ENCODE measurements around the gene TGFBR3L.

The TGFBR3L gene

GRCh38 chr19:7903244-7904073 is 11.2 kb upstream of the TGFBR3L start, which contains the start of gene MAP2K7:
Gene MAP2K7, plus strand, starts transcription at chr19:7903877. Its CDS starts 68 bp downstream, at chr19:7903945.
- peaks cover 0 to 18% (median 9%) of the 10 kb centered on the region in 5 donors for H3K36me3 ChIP-seq (ENCODE audit: control insufficient read depth in 5 of 5, insufficient read depth in 5 of 5, low read length in 5 of 5)
- H3K9ac ChIP-seq (ENCODE audit: low read length in 5 of 5) = peak within 1 kb of the TSS; percentile 52 to 91 (median 84)
- H3K4me1 ChIP-seq (ENCODE audit: control insufficient read depth in 5 of 5, insufficient read depth in 5 of 5, low read length in 5 of 5) = peaks cover 8 to 36% (median 35%) of the 10 kb centered on the region in 5 donors
- no peaks in the 10 kb centered on the region for H3K9me3 ChIP-seq (ENCODE audit: control insufficient read depth in 5 of 5, low read length in 5 of 5)
- peak within 1 kb of the TSS; percentile 62 for H3K27ac ChIP-seq (ENCODE audit: low read depth, low read length)
- peaks cover 0 to 11% (median 0%) of the 10 kb centered on the region in 5 donors for H3K27me3 ChIP-seq (ENCODE audit: control insufficient read depth in 5 of 5, insufficient read depth in 4 of 5, low read length in 5 of 5)
- peak within 1 kb of the TSS; percentile 80 to 94 (median 84) for H3K4me3 ChIP-seq (ENCODE audit: low read depth in 1 of 5, low read length in 5 of 5)

DNA sequence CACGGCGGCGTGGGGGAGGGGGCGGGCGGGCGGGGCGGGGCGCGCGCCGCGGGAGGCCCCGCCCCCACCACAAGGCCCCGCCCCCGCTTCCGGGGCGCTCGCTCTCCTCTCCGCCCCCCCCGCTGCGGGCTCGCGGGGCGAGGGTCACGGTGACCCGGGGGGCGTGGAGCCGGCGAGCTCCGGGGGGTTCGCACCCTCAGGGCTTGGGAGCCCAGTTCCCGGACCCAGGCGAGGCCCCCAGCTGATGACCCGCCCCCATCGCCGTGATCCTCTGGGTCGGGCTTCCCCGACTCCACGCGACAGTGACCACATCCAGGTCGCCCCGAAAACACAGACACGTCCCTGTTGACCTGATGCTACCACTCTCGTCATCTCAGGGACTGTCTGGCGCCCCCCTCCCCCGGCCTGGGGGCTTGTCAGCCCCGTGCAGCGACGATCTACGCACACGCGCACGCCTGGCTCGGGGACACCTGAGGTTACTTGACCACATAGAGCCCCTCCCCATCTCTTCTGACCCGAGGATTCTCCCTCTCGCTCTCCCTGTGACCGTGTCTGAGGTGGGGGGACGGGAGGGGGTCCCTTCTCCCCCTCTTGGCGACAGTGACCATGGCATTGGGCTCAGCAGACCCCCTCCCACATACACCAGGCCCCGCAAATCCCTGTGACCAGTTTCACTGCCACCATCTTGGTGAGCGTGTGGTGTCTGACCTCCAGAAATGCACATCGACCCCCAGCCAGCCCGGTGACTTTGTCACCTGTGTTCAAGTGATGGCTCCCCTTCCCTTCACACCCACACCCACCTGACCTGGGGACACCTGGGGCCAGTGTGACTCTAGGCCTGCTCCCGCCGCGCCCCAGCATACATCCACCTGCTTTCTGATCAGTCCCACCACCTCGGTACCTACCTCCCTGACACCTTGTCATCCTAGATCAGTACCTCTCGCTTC is 10.3 kb upstream of the TGFBR3L start:
- Histone ChIP-seq H3K4me1 (ENCODE audit: control insufficient read depth in 5 of 5, insufficient read depth in 5 of 5, low read length in 5 of 5) (peaks cover 8 to 36% (median 35%) of the 10 kb centered on the region in 5 donors), H3K9me3 (ENCODE audit: control insufficient read depth in 5 of 5, low read length in 5 of 5) (no peaks in the 10 kb centered on the region), H3K36me3 (ENCODE audit: control insufficient read depth in 5 of 5, insufficient read depth in 5 of 5, low read length in 5 of 5) (peaks cover 0 to 26% (median 13%) of the 10 kb centered on the region in 5 donors), H3K4me3 (ENCODE audit: low read depth in 1 of 5, low read length in 5 of 5) (peak overlapping the region; percentile 80 to 94 (median 84)), H3K27me3 (ENCODE audit: control insufficient read depth in 5 of 5, insufficient read depth in 4 of 5, low read length in 5 of 5) (peaks cover 0 to 6% (median 0%) of the 10 kb centered on the region in 5 donors), H3K27ac (ENCODE audit: low read depth, low read length) (peak overlapping the region; percentile 30), H3K9ac (ENCODE audit: low read length in 5 of 5) (peak overlapping the region; percentile 46 to 91 (median 84))

- H3K36me3 ChIP-seq (ENCODE audit: control insufficient read depth in 5 of 5, insufficient read depth in 5 of 5, low read length in 5 of 5) = peaks cover 0 to 33% (median 21%) of the 10 kb centered on the region in 5 donors
- peak overlapping the region in 3 of 5 donors; percentile 80 to 94 (median 84) for H3K4me3 ChIP-seq (ENCODE audit: low read depth in 1 of 5, low read length in 5 of 5)
- H3K27me3 ChIP-seq (ENCODE audit: control insufficient read depth in 5 of 5, insufficient read depth in 4 of 5, low read length in 5 of 5) = peaks cover 0 to 2% (median 0%) of the 10 kb centered on the region in 5 donors
- no peak overlapping the region for H3K27ac ChIP-seq (ENCODE audit: low read depth, low read length)
- H3K9ac ChIP-seq (ENCODE audit: low read length in 5 of 5) = peak overlapping the region in 4 of 5 donors; percentile 46 to 91 (median 72)
- H3K9me3 ChIP-seq (ENCODE audit: control insufficient read depth in 5 of 5, low read length in 5 of 5) = no peaks in the 10 kb centered on the region
- peaks cover 8 to 36% (median 35%) of the 10 kb centered on the region in 5 donors for H3K4me1 ChIP-seq (ENCODE audit: control insufficient read depth in 5 of 5, insufficient read depth in 5 of 5, low read length in 5 of 5)
Observed at GRCh38 chr19:7905268-7905667, 9.4 kb upstream of the TGFBR3L start.

- Histone ChIP-seq H3K4me3 (ENCODE audit: low read depth in 1 of 5, low read length in 5 of 5) (no peak overlapping the region), H3K4me1 (ENCODE audit: control insufficient read depth in 5 of 5, insufficient read depth in 5 of 5, low read length in 5 of 5) (peaks cover 8 to 36% (median 35%) of the 10 kb centered on the region in 5 donors), H3K27ac (ENCODE audit: low read depth, low read length) (no peak overlapping the region), H3K9me3 (ENCODE audit: control insufficient read depth in 5 of 5, low read length in 5 of 5) (no peaks in the 10 kb centered on the region), H3K9ac (ENCODE audit: low read length in 5 of 5) (peak overlapping the region in 1 of 5 donors; percentile 91), H3K27me3 (ENCODE audit: control insufficient read depth in 5 of 5, insufficient read depth in 4 of 5, low read length in 5 of 5) (no peaks in the 10 kb centered on the region), H3K36me3 (ENCODE audit: control insufficient read depth in 5 of 5, insufficient read depth in 5 of 5, low read length in 5 of 5) (peaks cover 0 to 39% (median 27%) of the 10 kb centered on the region in 5 donors)
Observed at GRCh38 chr19:7905859-7906258, 8.8 kb upstream of the TGFBR3L start.

DNA sequence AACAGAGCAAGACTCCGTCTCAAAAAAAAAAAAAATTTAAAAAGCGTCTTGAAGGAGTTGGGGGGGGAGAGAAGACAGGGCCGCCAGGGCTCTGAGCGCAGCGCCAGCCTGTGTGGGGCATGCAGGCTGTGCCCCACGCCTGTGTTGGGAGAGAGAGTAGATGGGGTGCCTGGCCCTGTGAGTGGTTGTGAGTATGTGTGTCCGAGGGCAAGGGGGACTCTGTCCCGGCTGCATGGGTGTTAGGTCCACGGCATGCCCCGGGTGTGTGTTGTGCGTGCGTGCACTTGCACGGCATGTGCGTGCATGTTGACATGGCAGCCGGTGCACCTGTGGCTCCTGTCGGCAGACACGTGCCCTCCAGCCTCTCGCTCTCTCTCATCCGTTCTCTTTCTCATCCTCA is 7.5 kb upstream of the TGFBR3L start:
- H3K27ac ChIP-seq (ENCODE audit: low read depth, low read length) = no peak overlapping the region
- peaks cover 8 to 36% (median 35%) of the 10 kb centered on the region in 5 donors for H3K4me1 ChIP-seq (ENCODE audit: control insufficient read depth in 5 of 5, insufficient read depth in 5 of 5, low read length in 5 of 5)
- no peak overlapping the region for H3K4me3 ChIP-seq (ENCODE audit: low read depth in 1 of 5, low read length in 5 of 5)
- peaks cover 0 to 51% (median 39%) of the 10 kb centered on the region in 5 donors for H3K36me3 ChIP-seq (ENCODE audit: control insufficient read depth in 5 of 5, insufficient read depth in 5 of 5, low read length in 5 of 5)
- H3K27me3 ChIP-seq (ENCODE audit: control insufficient read depth in 5 of 5, insufficient read depth in 4 of 5, low read length in 5 of 5) = no peaks in the 10 kb centered on the region
- H3K9me3 ChIP-seq (ENCODE audit: control insufficient read depth in 5 of 5, low read length in 5 of 5) = no peaks in the 10 kb centered on the region
- no peak overlapping the region for H3K9ac ChIP-seq (ENCODE audit: low read length in 5 of 5)

DNA sequence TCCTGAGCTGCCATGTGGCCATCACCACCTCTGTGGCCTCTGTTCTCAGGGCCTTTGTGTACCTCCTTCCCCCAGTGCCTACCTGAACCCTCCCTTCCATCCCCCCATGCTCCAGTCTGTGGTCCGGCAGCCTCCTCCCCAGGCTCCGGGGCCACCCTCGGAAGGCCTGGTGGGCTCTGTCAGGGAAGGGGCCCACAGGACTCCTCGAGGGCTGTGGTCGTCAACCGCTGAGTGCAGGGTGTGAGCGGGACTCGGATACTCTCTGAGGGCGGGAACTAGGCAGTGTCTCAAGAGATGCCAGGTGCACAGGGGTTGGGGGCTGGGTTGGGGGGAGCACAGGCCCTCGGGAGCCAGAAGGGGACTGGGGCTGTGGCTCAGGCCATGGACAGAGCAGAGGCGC is 7.1 kb upstream of the TGFBR3L start:
- Histone ChIP-seq H3K27ac (ENCODE audit: low read depth, low read length) (no peak overlapping the region), H3K4me3 (ENCODE audit: low read depth in 1 of 5, low read length in 5 of 5) (no peak overlapping the region), H3K36me3 (ENCODE audit: control insufficient read depth in 5 of 5, insufficient read depth in 5 of 5, low read length in 5 of 5) (peaks cover 0 to 55% (median 42%) of the 10 kb centered on the region in 5 donors)

DNA sequence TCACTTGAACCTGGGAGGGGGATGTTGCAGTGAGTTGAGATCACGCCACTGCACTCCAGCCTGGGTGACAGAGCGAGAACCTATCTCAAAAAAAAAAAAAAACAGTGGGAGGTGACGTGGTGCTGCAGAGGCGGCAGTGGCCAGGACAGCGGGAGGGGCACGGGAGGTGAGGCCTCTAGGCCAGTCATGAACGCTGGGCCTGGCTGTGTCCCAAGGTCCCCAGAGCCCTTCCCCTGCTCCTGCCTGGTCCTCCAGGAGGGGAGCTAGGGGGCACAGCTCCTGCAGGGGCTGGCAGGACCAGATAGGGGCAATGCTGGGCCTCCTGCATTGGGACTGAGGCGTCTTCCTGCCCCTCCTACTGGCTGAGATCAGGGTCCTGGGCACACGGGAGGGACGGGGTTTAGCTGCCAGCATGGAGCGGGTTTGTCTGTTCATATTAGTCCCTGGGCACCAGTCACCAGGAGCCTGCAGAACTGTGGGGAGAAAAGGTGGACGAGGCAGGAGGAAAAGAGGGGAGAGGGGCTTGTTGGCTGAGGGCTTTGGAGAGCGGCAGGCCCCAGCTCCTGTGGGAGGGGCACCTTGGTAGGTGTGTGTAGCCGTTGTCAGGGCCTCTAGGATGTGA is 6.4 kb upstream of the TGFBR3L start:
- no peak overlapping the region for H3K4me3 ChIP-seq (ENCODE audit: low read depth in 1 of 5, low read length in 5 of 5)
- H3K27ac ChIP-seq (ENCODE audit: low read depth, low read length) = no peak overlapping the region
- no peaks in the 10 kb centered on the region for H3K27me3 ChIP-seq (ENCODE audit: control insufficient read depth in 5 of 5, insufficient read depth in 4 of 5, low read length in 5 of 5)
- no peaks in the 10 kb centered on the region for H3K9me3 ChIP-seq (ENCODE audit: control insufficient read depth in 5 of 5, low read length in 5 of 5)
- H3K4me1 ChIP-seq (ENCODE audit: control insufficient read depth in 5 of 5, insufficient read depth in 5 of 5, low read length in 5 of 5) = peaks cover 8 to 28% (median 27%) of the 10 kb centered on the region in 5 donors
- peaks cover 0 to 61% (median 46%) of the 10 kb centered on the region in 5 donors for H3K36me3 ChIP-seq (ENCODE audit: control insufficient read depth in 5 of 5, insufficient read depth in 5 of 5, low read length in 5 of 5)
- no peak overlapping the region for H3K9ac ChIP-seq (ENCODE audit: low read length in 5 of 5)

More for the DNA sequence above, 7.1 kb upstream of the TGFBR3L start:
- no peak overlapping the region for H3K9ac ChIP-seq (ENCODE audit: low read length in 5 of 5)
- no peaks in the 10 kb centered on the region for H3K27me3 ChIP-seq (ENCODE audit: control insufficient read depth in 5 of 5, insufficient read depth in 4 of 5, low read length in 5 of 5)
- no peaks in the 10 kb centered on the region for H3K9me3 ChIP-seq (ENCODE audit: control insufficient read depth in 5 of 5, low read length in 5 of 5)
- peaks cover 8 to 34% (median 33%) of the 10 kb centered on the region in 5 donors for H3K4me1 ChIP-seq (ENCODE audit: control insufficient read depth in 5 of 5, insufficient read depth in 5 of 5, low read length in 5 of 5)

- Histone ChIP-seq H3K9me3 (ENCODE audit: control insufficient read depth in 5 of 5, low read length in 5 of 5) (no peaks in the 10 kb centered on the region), H3K4me1 (ENCODE audit: control insufficient read depth in 5 of 5, insufficient read depth in 5 of 5, low read length in 5 of 5) (peaks cover 6 to 26% (median 26%) of the 10 kb centered on the region in 5 donors), H3K27me3 (ENCODE audit: control insufficient read depth in 5 of 5, insufficient read depth in 4 of 5, low read length in 5 of 5) (no peaks in the 10 kb centered on the region), H3K27ac (ENCODE audit: low read depth, low read length) (no peak overlapping the region), H3K4me3 (ENCODE audit: low read depth in 1 of 5, low read length in 5 of 5) (no peak overlapping the region), H3K36me3 (ENCODE audit: control insufficient read depth in 5 of 5, insufficient read depth in 5 of 5, low read length in 5 of 5) (peaks cover 0 to 64% (median 46%) of the 10 kb centered on the region in 5 donors), H3K9ac (ENCODE audit: low read length in 5 of 5) (no peak overlapping the region)
Observed at GRCh38 chr19:7908742-7909461, 5.7 kb upstream of the TGFBR3L start.

Data from subcutaneous abdominal adipose tissue (tissue), 5 donors.